Calu3 (cell line): ENCODE results near the gene LDLRAD3. TPM values are rescaled to one million over a fixed set of nuclear protein-coding genes. Genes with fewer than 3 reads are reported as not detected.

Experiments
- BruUV-seq: library from RNA; stranded (reverse); fragments of 400-500 nt; replicated peaks from 2 replicates; lab custom pipeline; 2021; lab: Mats Ljungman, UMichigan
- CTCF ChIA-PET: fragments of 300-600 bp; sonication (Branson Sonifier 250); formaldehyde crosslinking; loops from one replicate; lab custom pipeline; 2022; ENCODE audit warnings: antibody characterized with exemption; lab: Charles Lee
- DNase-seq: peaks from one replicate; pipeline ENCODE4 v3.0.0; 2022
- H3K27ac Mint-ChIP-seq: one replicate; pipeline ENCODE4 v1.8.0; 2022; ENCODE audit warnings: mixed read lengths; ENCODE audit not compliant: unreplicated experiment
- H3K27me3 Mint-ChIP-seq: one replicate; pipeline ENCODE4 v1.8.0; 2022; ENCODE audit warnings: mixed read lengths; ENCODE audit not compliant: unreplicated experiment
- H3K36me3 Mint-ChIP-seq: one replicate; pipeline ENCODE4 v1.8.0; 2022; ENCODE audit warnings: mild to moderate bottlenecking, moderate library complexity, mixed read lengths; ENCODE audit not compliant: insufficient read depth, unreplicated experiment
- H3K4me1 Mint-ChIP-seq: one replicate; pipeline ENCODE4 v1.8.0; 2022; ENCODE audit warnings: mild to moderate bottlenecking, low read depth, mixed read lengths; ENCODE audit not compliant: unreplicated experiment
- H3K4me3 Mint-ChIP-seq: one replicate; pipeline ENCODE4 v1.8.0; 2022; ENCODE audit warnings: mild to moderate bottlenecking, low read depth, moderate library complexity, mixed read lengths; ENCODE audit not compliant: unreplicated experiment
- H3K9me3 Mint-ChIP-seq: one replicate; pipeline ENCODE4 v1.8.0; 2022; ENCODE audit warnings: low read depth, mixed read lengths; ENCODE audit not compliant: unreplicated experiment
- intact Hi-C: fragments of 100-400 bp; cut with micrococcal nuclease; formaldehyde crosslinking; loops from one replicate; pipeline ENCODE4 v1.10.0; 2022; ENCODE audit not compliant: unreplicated experiment
- total RNA-seq: library from RNA; stranded (reverse); gene quantifications from 2 replicates; pipeline ENCODE4 v1.2.3, GENCODE V29; 2022
- TF ChIP-seq, protein P1 (sequence below): fragments of 200-600 bp; IDR thresholded peaks from one replicate; pipeline ENCODE4 v1.8.0; 2022; ENCODE audit warnings: antibody characterized with exemption; ENCODE audit not compliant: unreplicated experiment

Gene LDLRAD3
- total RNA-seq, 1 experiment from 2014 or later, result 16.2 TPM

- DNase-seq, result no peak
- no TSS peak for BruUV-seq
- intact Hi-C loops, result loop anchor here (1.0 to 10.0 kb wide), 4 partner anchors 104 to 666 kb away; no protein-coding TSS in a partner anchor
- H3K27ac Mint-ChIP-seq, result peak overlapping the region; percentile 79
- H3K36me3 Mint-ChIP-seq, result peaks cover 17% of the 10 kb centered on the region
- no peak overlapping the region for H3K4me3 Mint-ChIP-seq
- peaks cover 39% of the 10 kb centered on the region for H3K4me1 Mint-ChIP-seq
- TF ChIP-seq, protein P1, sequence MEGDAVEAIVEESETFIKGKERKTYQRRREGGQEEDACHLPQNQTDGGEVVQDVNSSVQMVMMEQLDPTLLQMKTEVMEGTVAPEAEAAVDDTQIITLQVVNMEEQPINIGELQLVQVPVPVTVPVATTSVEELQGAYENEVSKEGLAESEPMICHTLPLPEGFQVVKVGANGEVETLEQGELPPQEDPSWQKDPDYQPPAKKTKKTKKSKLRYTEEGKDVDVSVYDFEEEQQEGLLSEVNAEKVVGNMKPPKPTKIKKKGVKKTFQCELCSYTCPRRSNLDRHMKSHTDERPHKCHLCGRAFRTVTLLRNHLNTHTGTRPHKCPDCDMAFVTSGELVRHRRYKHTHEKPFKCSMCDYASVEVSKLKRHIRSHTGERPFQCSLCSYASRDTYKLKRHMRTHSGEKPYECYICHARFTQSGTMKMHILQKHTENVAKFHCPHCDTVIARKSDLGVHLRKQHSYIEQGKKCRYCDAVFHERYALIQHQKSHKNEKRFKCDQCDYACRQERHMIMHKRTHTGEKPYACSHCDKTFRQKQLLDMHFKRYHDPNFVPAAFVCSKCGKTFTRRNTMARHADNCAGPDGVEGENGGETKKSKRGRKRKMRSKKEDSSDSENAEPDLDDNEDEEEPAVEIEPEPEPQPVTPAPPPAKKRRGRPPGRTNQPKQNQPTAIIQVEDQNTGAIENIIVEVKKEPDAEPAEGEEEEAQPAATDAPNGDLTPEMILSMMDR, result no peak
- no peaks in the 10 kb centered on the region for H3K27me3 Mint-ChIP-seq
- CTCF ChIA-PET, result interaction anchor here (2.2 kb wide), 1 partner anchor 329 kb away, joined by 33 read pairs; no protein-coding TSS in a partner anchor
- H3K9me3 Mint-ChIP-seq, result no peaks in the 10 kb centered on the region
Measured at GRCh38 chr11:36150986-36151385, 207.1 kb downstream of the LDLRAD3 start.

DNA sequence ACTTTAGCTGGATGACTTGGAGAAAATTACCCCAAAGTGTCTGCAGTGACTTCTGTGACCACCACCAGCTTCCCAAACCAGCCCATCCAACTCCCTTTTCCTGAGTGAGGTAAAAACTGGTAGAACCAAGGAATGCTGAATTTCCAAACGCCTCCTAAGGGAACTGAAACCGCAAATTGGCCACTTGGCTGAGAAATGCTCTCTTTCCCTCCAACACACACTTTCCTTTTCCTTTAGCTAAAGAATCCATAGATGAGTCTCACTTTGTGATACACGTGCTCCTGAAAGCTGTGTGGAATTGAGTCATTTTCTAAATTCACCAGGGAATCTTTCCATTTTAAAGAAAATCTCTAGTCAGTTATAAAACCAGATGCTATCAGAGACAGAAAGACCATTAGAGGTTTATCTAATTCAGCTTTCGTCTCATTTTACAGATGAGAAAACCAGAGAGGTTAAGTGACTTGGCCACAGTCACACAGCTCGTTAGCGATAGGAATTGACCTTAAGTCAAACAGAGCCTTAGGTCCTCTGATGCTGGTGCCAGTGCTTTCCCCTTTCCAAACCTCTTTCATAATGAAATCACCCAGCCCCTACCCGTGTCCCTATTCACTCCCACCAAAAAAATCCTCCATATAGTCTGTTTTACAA is 208.2 kb downstream of the LDLRAD3 start:
- TF ChIP-seq, protein P1, result no peak
- Mint-ChIP-seq H3K4me1 (peaks cover 38% of the 10 kb centered on the region), H3K4me3 (no peak overlapping the region), H3K27ac (peak overlapping the region; percentile 44), H3K36me3 (peaks cover 17% of the 10 kb centered on the region), H3K9me3 (no peaks in the 10 kb centered on the region), H3K27me3 (no peaks in the 10 kb centered on the region)
- no peak for DNase-seq
- BruUV-seq, result no TSS peak
- CTCF ChIA-PET, result no interaction called here
- intact Hi-C loops, result loop anchor here (5.0 to 10.0 kb wide), 3 partner anchors 103 to 667 kb away; no protein-coding TSS in a partner anchor

DNA sequence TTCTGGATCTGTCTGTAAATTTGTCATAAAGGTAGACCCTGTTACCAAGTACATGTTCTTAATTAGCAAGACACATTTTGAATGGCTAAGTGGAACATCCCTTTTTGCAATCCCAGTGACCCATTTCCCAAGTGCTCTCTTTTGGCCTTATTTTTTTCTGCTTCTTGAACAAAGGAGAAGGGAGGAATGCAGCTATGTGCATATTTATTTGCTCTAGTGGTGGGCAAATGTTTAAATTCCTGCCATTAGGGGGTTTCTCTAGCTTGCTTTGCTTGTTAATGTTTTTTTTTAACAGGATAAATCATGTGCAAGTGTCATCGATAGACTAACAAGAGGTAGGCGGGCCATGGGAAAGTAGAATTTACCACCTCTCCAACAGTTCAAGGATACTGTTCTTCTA is 209.7 kb downstream of the LDLRAD3 start:
- intact Hi-C loops, result loop anchor here (5.0 to 10.0 kb wide), 3 partner anchors 101 to 669 kb away; no protein-coding TSS in a partner anchor

GRCh38 chr11:36155124-36155561 is 211.3 kb downstream of the LDLRAD3 start:
- DNase-seq, result no peak
- Mint-ChIP-seq H3K9me3 (no peaks in the 10 kb centered on the region), H3K36me3 (peaks cover 2% of the 10 kb centered on the region), H3K4me1 (peaks cover 16% of the 10 kb centered on the region), H3K4me3 (no peak overlapping the region), H3K27ac (no peak overlapping the region), H3K27me3 (no peaks in the 10 kb centered on the region)
- TF ChIP-seq, protein P1, result no peak
- CTCF ChIA-PET, result no interaction called here
- BruUV-seq, result no TSS peak
- intact Hi-C loops, result loop anchor here (10.0 kb wide), 2 partner anchors 100 to 670 kb away; no protein-coding TSS in a partner anchor

More for the DNA sequence above, 209.7 kb downstream of the LDLRAD3 start:
- H3K4me1 Mint-ChIP-seq, result peaks cover 32% of the 10 kb centered on the region
- no TSS peak for BruUV-seq
- TF ChIP-seq, protein P1, result no peak
- no peaks in the 10 kb centered on the region for H3K9me3 Mint-ChIP-seq
- DNase-seq, result no peak
- no peak overlapping the region for H3K4me3 Mint-ChIP-seq
- H3K27ac Mint-ChIP-seq, result no peak overlapping the region
- CTCF ChIA-PET, result no interaction called here
- H3K27me3 Mint-ChIP-seq, result no peaks in the 10 kb centered on the region
- peaks cover 17% of the 10 kb centered on the region for H3K36me3 Mint-ChIP-seq
